GM18873 (cell line): Measurements from ENCODE around the gene FBXL12.
"Not testable (repeated sequence)": the region's sequence is repeated elsewhere in the genome, so short reads cannot be mapped to it uniquely, and the experiment has no call there.

Experiments used
- ATAC-seq: cut with Tn5 transposase; IDR thresholded peaks from one replicate; pipeline ENCODE4 v1.9.1; 2021; ENCODE audit warnings: mild to moderate bottlenecking, moderate library complexity, moderate number of reproducible peaks; ENCODE audit not compliant: unreplicated experiment, low FRiP score

Gene FBXL12

GRCh38 chr19:9818734-9819595 lies at the start of gene FBXL12:
FBXL12 (minus strand) TSS chr19:9819079; CDS start chr19:9818813, 266 bp downstream.
- ATAC-seq = peak; percentile 72

DNA sequence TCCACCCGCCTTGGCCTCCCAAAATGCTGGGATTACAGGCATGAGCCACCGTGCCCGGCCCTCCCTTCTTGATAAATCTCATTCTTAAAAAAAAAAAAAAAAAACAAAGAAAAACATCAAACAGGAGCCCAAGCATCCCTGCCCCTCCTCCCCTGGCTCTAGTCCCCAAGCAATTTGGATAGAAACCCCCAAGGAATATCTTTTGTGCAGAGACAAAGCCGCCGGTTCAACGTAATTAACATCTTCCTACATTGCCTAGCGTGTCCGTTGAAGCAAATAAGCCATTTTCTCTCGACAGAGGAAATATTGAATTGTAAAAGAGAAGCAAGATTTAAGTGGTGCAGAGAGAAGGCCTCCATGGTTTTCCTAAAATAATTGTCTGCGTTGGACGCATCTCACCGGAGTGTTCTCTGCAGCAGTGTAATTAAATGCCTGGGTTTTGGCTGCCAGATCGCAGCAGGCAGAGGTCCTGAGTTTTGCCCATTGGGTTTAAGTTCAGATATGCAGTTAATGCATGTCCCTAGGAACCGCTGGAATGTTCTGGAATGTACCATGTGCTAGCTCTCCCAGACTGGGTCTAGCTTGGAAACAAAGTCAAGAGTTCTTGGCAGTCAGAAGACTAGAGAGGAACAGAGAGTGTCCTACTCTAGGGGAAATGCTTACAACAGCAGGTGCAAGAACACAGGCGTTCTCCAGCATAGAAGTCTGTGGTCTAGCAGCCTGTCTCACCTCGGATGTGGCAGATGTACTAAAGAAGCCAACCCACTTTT lies 47.0 kb upstream of the FBXL12 start:
- no peak for ATAC-seq

GRCh38 chr19:9863759-9864158 lies 44.9 kb upstream of the FBXL12 start:
- no peak for ATAC-seq

- ATAC-seq = no peak
Observed at GRCh38 chr19:9862938-9863337, 44.1 kb upstream of the FBXL12 start.

DNA sequence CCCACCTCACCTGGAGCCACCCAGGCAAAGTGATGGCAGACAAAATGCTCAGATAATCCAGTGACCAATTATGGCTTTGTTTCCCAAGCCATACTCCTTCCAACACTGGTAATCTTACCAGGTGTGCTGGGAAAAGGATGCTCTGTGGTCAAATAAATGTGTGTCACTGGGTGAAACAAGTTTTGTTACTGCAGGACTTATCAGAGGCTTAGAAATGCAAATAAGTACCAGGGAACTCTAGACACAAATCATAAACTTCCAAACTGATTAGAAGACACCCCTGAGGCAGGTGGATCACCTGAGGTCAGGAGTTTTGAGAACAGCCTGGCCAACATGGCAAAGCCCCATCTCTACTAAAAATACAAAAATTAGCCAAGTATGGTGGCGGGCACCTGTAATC lies 42.6 kb upstream of the FBXL12 start:
- ATAC-seq = no peak

DNA sequence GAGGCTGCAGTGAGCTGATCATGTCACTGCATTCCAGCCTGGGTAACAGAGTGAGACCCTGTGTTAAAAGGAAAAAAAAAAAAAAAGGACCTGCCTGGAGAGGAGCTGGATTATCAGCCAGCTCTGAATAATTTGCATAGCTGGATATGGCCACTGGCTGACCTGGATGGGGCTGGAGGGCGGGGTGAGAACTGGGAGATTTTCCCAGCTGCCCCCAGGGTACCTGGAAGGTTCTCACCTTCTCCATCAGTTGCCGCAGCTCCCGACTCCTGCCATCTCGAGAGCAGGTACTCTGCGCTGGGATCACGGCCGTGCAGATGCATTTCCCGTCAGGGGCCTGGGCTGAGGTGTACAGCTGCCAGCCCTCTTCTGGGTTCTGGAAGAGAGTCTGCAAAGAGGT lies 41.5 kb upstream of the FBXL12 start:
- no peak for ATAC-seq

GRCh38 chr19:9858766-9859165 lies 39.9 kb upstream of the FBXL12 start:
- ATAC-seq = no peak

DNA sequence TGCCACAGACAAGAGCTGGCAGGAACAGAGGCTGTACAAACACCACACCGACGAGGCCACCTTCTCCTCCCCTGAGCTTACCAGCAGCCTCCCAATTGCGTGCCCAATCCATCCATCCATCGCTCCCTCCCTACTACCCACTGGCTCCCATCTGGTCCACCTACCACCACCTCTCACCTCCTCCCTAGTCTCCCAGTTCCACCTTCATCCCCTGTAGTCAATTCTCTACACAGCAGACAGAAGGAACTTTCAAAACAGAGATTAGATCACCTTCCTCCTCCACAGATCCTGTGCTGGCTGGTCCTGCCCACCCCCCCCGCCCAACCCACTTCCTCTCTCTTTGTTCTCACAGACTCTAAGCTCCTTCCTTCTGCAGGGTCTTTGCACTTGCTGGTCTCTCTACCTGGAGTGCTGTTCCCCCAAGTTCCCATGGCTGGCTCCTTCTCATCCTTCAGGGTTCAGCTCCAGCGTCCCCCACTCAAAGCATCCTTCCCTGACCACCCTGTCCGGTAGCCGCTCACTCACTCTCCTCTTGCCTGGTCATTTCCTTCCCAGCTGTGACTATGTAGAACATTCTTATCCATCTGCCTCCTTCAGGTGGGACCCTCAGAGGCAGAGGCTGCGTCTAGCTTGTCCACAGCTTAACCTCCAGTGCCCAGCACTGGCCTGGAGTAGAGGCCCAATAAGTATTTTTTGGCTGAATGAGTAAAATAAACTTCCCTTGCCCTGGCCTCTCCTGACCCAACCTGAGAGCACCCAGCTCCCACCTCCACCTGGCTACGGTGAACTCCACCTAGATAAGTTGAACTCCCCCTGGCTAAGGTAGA lies 39.3 kb upstream of the FBXL12 start:
- ATAC-seq = no peak

DNA sequence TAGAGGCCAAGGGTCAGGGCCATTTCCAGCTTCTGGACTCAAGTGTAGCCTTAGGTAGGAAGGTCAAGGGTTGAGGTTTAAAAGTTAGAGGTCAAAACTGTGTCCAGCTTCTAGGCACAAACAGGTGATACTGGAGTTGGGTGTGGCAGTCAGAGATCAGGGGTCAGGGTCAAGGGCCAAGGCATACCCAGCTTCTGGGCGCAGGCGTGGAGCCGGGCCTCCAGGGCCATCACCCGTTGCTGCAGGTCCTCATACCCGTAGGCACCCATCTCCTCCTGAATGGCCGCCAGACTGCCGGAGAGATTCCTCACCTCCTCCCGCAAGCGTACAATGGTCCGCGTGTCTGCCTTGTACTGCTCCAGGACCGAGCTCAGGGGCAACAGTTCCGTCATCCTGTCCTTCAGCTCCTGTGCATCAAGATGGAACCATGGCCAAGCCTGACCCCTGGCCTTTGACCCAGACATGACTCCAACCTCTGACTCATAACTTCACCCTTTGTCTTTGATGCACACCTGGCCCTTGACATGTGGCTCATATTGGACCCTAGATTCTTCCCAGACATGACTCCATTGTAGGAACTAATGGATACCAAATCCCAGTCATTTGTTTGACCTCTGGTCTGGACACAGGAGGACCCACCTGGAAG lies 38.3 kb upstream of the FBXL12 start:
- no peak for ATAC-seq

GRCh38 chr19:9856609-9857008 lies 37.7 kb upstream of the FBXL12 start:
- ATAC-seq = no peak

- ATAC-seq = no peak
Observed at GRCh38 chr19:9854282-9854846, 35.5 kb upstream of the FBXL12 start.

GRCh38 chr19:9850235-9850959 lies 31.5 kb upstream of the FBXL12 start:
- no peak for ATAC-seq

- no peak for ATAC-seq
Observed at GRCh38 chr19:9849791-9850190, 30.9 kb upstream of the FBXL12 start.

- ATAC-seq = no peak
Observed at GRCh38 chr19:9848762-9849161, 29.9 kb upstream of the FBXL12 start.

- no peak for ATAC-seq
Observed at GRCh38 chr19:9848060-9848459, 29.2 kb upstream of the FBXL12 start.

DNA sequence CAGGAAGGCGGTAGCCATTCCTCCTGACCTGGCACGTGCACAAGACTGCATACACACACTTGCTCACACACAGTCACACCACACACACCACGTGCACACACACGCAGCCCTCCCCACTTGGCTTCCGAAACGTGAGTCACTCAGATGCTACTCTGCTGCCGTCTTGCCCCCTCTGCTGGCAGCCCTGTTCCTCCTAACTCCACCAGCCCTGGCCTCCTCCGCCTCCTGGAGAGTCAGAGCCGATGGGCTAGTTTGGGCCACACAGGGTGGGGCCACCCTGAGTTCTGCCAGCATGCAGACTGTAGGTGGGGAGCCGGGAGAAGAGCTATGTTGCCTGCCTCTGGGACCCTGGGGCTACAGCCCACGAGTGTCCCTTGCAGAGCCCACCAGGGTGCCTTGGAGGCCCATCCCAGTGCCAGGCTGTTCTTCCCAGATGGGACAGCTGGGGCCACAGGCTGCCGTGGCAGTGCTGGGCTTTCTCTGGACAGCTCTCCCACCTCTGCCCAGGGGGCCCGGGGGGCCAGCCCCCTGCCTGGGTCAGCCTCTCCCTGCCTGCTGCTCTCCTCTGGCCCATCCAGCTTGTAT lies 28.3 kb upstream of the FBXL12 start:
- ATAC-seq = no peak

DNA sequence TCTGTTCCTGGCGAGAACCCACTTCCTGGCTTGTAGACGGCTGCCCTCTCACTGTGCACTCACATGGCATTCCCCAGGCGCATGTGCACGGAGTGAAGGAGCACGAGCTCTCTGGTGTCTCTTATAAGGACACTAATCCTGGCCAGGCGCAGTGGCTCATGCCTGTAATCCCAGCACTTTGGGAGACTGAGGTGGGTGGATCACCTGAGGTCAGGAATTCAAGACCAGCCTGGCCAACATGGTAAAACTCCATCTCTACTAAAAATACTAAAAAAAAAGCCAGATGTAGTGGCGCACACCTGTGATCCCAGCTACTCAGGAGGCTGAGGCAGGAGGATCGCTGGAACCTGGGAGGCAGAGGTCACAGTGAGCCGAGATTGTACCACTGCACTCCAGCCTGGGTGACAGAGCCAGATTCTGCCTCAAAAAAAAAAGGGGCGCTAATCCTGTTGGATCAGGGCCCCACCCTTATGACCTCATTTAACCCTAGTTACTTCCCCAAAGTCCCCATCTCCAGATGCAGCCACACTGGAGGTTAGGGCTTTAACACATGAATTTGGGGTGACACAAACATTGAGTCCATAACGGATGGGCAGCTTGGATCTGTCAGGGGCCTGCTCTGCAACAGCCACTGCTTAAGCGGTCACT lies 24.9 kb upstream of the FBXL12 start:
- ATAC-seq = not testable (repeated sequence)

GRCh38 chr19:9842834-9843625 lies 24.2 kb upstream of the FBXL12 start:
- no peak for ATAC-seq
